ENCODE data around the gene CYP2U1.

The CYP2U1 gene

DNA sequence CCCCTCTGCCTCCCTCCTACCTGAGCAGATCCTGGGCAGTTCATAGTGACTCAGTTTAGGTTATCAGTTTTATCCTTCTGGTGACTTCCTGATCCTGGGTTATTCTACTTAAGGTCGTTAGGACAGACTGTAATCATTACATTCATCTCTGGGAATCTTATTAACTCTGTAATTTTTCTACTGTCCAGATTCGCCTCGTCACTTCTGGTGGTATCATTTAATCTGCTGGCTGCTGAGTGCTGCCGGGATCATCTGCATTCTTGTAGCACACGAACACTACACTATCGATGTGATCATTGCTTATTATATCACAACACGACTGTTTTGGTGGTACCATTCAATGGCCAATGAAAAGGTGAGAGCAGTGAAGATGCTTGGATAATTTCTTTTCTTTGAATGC, 23.0 kb upstream of the CYP2U1 start:
- H3K4me2 ChIP-seq (ENCODE audit: low read depth, low read length): no peak overlapping the region
- no peaks in the 10 kb centered on the region for H4K20me1 ChIP-seq (ENCODE audit: insufficient read depth, low read length)
- H3K9ac ChIP-seq (ENCODE audit: low read length): no peak overlapping the region
- H3K27ac ChIP-seq (ENCODE audit: low read length): no peak overlapping the region
- H2AFZ ChIP-seq (ENCODE audit: low read length): no peak overlapping the region
- no peak overlapping the region for H3K4me3 ChIP-seq (ENCODE audit: low read length)
- no peaks in the 10 kb centered on the region for H3K4me1 ChIP-seq (ENCODE audit: low read length)
- H3F3A ChIP-seq (ENCODE audit: insufficient read depth, low read length): no peaks in the 10 kb centered on the region
- DNase-seq: no peak
- H3K27me3 ChIP-seq (replicated peaks; ENCODE audit: insufficient read depth, low read length): no peaks in the 10 kb centered on the region
- H3K36me3 ChIP-seq (replicated peaks; ENCODE audit: insufficient read depth, low read length): no peaks in the 10 kb centered on the region
- H3K79me2 ChIP-seq (ENCODE audit: low read length): no peaks in the 10 kb centered on the region
- H3K9me3 ChIP-seq (replicated peaks; ENCODE audit: insufficient read depth, low read length): no peaks in the 10 kb centered on the region
- H3K9me2 ChIP-seq (replicated peaks; ENCODE audit: insufficient read depth, low read length): no peaks in the 10 kb centered on the region
- TF ChIP-seq, protein P1, sequence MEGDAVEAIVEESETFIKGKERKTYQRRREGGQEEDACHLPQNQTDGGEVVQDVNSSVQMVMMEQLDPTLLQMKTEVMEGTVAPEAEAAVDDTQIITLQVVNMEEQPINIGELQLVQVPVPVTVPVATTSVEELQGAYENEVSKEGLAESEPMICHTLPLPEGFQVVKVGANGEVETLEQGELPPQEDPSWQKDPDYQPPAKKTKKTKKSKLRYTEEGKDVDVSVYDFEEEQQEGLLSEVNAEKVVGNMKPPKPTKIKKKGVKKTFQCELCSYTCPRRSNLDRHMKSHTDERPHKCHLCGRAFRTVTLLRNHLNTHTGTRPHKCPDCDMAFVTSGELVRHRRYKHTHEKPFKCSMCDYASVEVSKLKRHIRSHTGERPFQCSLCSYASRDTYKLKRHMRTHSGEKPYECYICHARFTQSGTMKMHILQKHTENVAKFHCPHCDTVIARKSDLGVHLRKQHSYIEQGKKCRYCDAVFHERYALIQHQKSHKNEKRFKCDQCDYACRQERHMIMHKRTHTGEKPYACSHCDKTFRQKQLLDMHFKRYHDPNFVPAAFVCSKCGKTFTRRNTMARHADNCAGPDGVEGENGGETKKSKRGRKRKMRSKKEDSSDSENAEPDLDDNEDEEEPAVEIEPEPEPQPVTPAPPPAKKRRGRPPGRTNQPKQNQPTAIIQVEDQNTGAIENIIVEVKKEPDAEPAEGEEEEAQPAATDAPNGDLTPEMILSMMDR (IDR thresholded peaks at IDR 0.05; ENCODE audit: low read length): no peak
- TF ChIP-seq EZH2phosphoT487 (IDR thresholded peaks at IDR 0.05; ENCODE audit: low read length) (no peak), EZH2 (optimal IDR thresholded peaks at IDR 0.05; ENCODE audit: low read depth, low read length) (no peak)

GRCh38 chr4:107913283-107913899, 18.0 kb upstream of the CYP2U1 start:
- Histone ChIP-seq H3K9ac (ENCODE audit: low read length) (no peak overlapping the region), H3K9me3 (replicated peaks; ENCODE audit: insufficient read depth, low read length) (no peaks in the 10 kb centered on the region), H3K9me2 (replicated peaks; ENCODE audit: insufficient read depth, low read length) (no peaks in the 10 kb centered on the region), H3F3A (ENCODE audit: insufficient read depth, low read length) (no peaks in the 10 kb centered on the region), H3K27ac (ENCODE audit: low read length) (no peak overlapping the region), H3K27me3 (replicated peaks; ENCODE audit: insufficient read depth, low read length) (no peaks in the 10 kb centered on the region), H3K4me1 (ENCODE audit: low read length) (no peaks in the 10 kb centered on the region), H3K4me3 (ENCODE audit: low read length) (no peak overlapping the region), H4K20me1 (ENCODE audit: insufficient read depth, low read length) (no peaks in the 10 kb centered on the region), H2AFZ (ENCODE audit: low read length) (0 out of 2 replicates have a peak overlapping the region, but pooled peaks have one; percentile 35), H3K4me2 (ENCODE audit: low read depth, low read length) (no peak overlapping the region), H3K79me2 (ENCODE audit: low read length) (no peaks in the 10 kb centered on the region), H3K36me3 (replicated peaks; ENCODE audit: insufficient read depth, low read length) (no peaks in the 10 kb centered on the region)
- no peak for TF ChIP-seq EZH2phosphoT487 (IDR thresholded peaks at IDR 0.05; ENCODE audit: low read length)
- TF ChIP-seq, protein P1 (IDR thresholded peaks at IDR 0.05; ENCODE audit: low read length): peak; percentile 78
- peak; percentile 73 for DNase-seq

DNA sequence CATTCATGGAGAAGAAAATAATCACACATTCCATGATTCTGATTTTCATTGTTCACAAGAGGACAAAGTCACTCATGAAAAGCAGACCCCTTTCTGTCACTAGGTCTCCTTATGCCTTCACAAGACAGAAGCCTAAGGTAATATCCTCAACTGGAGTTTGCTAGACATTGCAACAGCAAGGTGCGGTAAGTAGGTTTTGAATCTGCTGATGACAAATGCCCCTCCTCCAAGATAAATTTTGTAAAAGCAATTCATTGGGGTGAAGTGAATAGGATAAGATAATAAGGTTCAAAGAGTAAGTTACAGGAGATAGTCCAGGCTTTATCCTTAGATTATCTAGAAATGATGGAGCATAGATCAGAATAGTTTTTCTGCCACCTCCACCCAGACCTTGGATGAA, 16.1 kb upstream of the CYP2U1 start:
- H3K9me2 ChIP-seq (replicated peaks; ENCODE audit: insufficient read depth, low read length): no peaks in the 10 kb centered on the region
- H3K79me2 ChIP-seq (ENCODE audit: low read length): no peaks in the 10 kb centered on the region
- H2AFZ ChIP-seq (ENCODE audit: low read length): no peak overlapping the region
- H3K36me3 ChIP-seq (replicated peaks; ENCODE audit: insufficient read depth, low read length): no peaks in the 10 kb centered on the region
- no peak for DNase-seq
- H4K20me1 ChIP-seq (ENCODE audit: insufficient read depth, low read length): no peaks in the 10 kb centered on the region
- no peaks in the 10 kb centered on the region for H3K9me3 ChIP-seq (replicated peaks; ENCODE audit: insufficient read depth, low read length)
- H3K27me3 ChIP-seq (replicated peaks; ENCODE audit: insufficient read depth, low read length): no peaks in the 10 kb centered on the region
- H3K4me1 ChIP-seq (ENCODE audit: low read length): no peaks in the 10 kb centered on the region
- TF ChIP-seq EZH2 (optimal IDR thresholded peaks at IDR 0.05; ENCODE audit: low read depth, low read length) (no peak), EZH2phosphoT487 (IDR thresholded peaks at IDR 0.05; ENCODE audit: low read length) (no peak)
- TF ChIP-seq, protein P1 (IDR thresholded peaks at IDR 0.05; ENCODE audit: low read length): no peak
- no peak overlapping the region for H3K27ac ChIP-seq (ENCODE audit: low read length)
- no peak overlapping the region for H3K4me3 ChIP-seq (ENCODE audit: low read length)
- H3F3A ChIP-seq (ENCODE audit: insufficient read depth, low read length): no peaks in the 10 kb centered on the region
- no peak overlapping the region for H3K9ac ChIP-seq (ENCODE audit: low read length)
- no peak overlapping the region for H3K4me2 ChIP-seq (ENCODE audit: low read depth, low read length)

All from MM.1S (cell line).